Stimulated activated CD8-positive, alpha-beta memory T cell treated with anti-CD3 and anti-CD28 coated beads, Interleukin-2, amount 100 ng/mL, for 1 hour (primary cell): ENCODE results near the gene GDI2.
"Not testable (repeated sequence)": the region's sequence is repeated elsewhere in the genome, so short reads cannot be mapped to it uniquely, and the experiment has no call there.

Experiments
- DNase-seq, 2 donors: peaks; one replicate each; pipeline ENCODE4 v3.0.0-alpha.2; 2020; ENCODE audit warnings: low read depth in 2 of 2

The GDI2 gene

GRCh38 chr10:5813341-5814109, at the start of gene GDI2:
TSS of gene GDI2 (minus strand) at chr10:5813434. CDS start at chr10:5813258, 176 bp downstream.
- peak; percentile 93 for DNase-seq

GRCh38 chr10:5862360-5862961, 49.2 kb upstream of the GDI2 start:
- DNase-seq = no peak

GRCh38 chr10:5860066-5860465, 46.8 kb upstream of the GDI2 start:
- no peak for DNase-seq

GRCh38 chr10:5858811-5859210, 45.6 kb upstream of the GDI2 start:
- DNase-seq = no peak

- no peak for DNase-seq
Measured at GRCh38 chr10:5856701-5857004, 43.4 kb upstream of the GDI2 start.

- no peak for DNase-seq
Measured at GRCh38 chr10:5855979-5856700, 42.9 kb upstream of the GDI2 start.

GRCh38 chr10:5854131-5854475, 40.9 kb upstream of the GDI2 start:
- DNase-seq = no peak

- not testable (repeated sequence) for DNase-seq
Measured at GRCh38 chr10:5846667-5847066, 33.4 kb upstream of the GDI2 start.

GRCh38 chr10:5844345-5845055, 31.3 kb upstream of the GDI2 start:
- DNase-seq = no peak

GRCh38 chr10:5843686-5844344, 30.6 kb upstream of the GDI2 start:
- DNase-seq = no peak

GRCh38 chr10:5841965-5842364, 28.7 kb upstream of the GDI2 start:
- no peak for DNase-seq

GRCh38 chr10:5840314-5841307, 27.4 kb upstream of the GDI2 start:
- DNase-seq = no peak

GRCh38 chr10:5836181-5836580, 22.9 kb upstream of the GDI2 start:
- DNase-seq = not testable (repeated sequence)

GRCh38 chr10:5835446-5836095, 22.3 kb upstream of the GDI2 start:
- no peak for DNase-seq

GRCh38 chr10:5833814-5834213, 20.6 kb upstream of the GDI2 start:
- no peak for DNase-seq

- DNase-seq = no peak
Measured at GRCh38 chr10:5832946-5833345, 19.7 kb upstream of the GDI2 start.

- no peak for DNase-seq
Measured at GRCh38 chr10:5831446-5831782, 18.2 kb upstream of the GDI2 start.

GRCh38 chr10:5830629-5831445, 17.6 kb upstream of the GDI2 start:
- DNase-seq = no peak

- DNase-seq = no peak
Measured at GRCh38 chr10:5829267-5829666, 16.0 kb upstream of the GDI2 start.
